Measurements from ENCODE around the gene MGLL.

The MGLL gene

GRCh38 chr3:127858937-127859336 lies 36.6 kb upstream of the MGLL start:
- no peak overlapping the region for H3K4me3 ChIP-seq (ENCODE audit: low read depth, low read length)
- no peak for TF ChIP-seq CTCF (IDR thresholded peaks at IDR 0.05; ENCODE audit: control insufficient read depth, extremely low read depth, insufficient read depth)
- DNase-seq (ENCODE audit: low read depth), result no peak

- TF ChIP-seq CTCF (IDR thresholded peaks at IDR 0.05; ENCODE audit: control insufficient read depth, extremely low read depth, insufficient read depth), result no peak
- no peak overlapping the region for H3K4me3 ChIP-seq (ENCODE audit: low read depth, low read length)
- DNase-seq (ENCODE audit: low read depth), result no peak
Measured at GRCh38 chr3:127858521-127858920, 36.2 kb upstream of the MGLL start.

GRCh38 chr3:127857333-127857732 lies 35.0 kb upstream of the MGLL start:
- no peak for DNase-seq (ENCODE audit: low read depth)
- no peak for TF ChIP-seq CTCF (IDR thresholded peaks at IDR 0.05; ENCODE audit: control insufficient read depth, extremely low read depth, insufficient read depth)
- H3K4me3 ChIP-seq (ENCODE audit: low read depth, low read length), result no peak overlapping the region

- DNase-seq (ENCODE audit: low read depth), result no peak
- no peak overlapping the region for H3K4me3 ChIP-seq (ENCODE audit: low read depth, low read length)
- TF ChIP-seq CTCF (IDR thresholded peaks at IDR 0.05; ENCODE audit: control insufficient read depth, extremely low read depth, insufficient read depth), result no peak
Measured at GRCh38 chr3:127856801-127857200, 34.5 kb upstream of the MGLL start.

- no peak for DNase-seq (ENCODE audit: low read depth)
- no peak overlapping the region for H3K4me3 ChIP-seq (ENCODE audit: low read depth, low read length)
- TF ChIP-seq CTCF (IDR thresholded peaks at IDR 0.05; ENCODE audit: control insufficient read depth, extremely low read depth, insufficient read depth), result no peak
Measured at GRCh38 chr3:127855246-127855645, 32.9 kb upstream of the MGLL start.

- no peak for DNase-seq (ENCODE audit: low read depth)
- TF ChIP-seq CTCF (IDR thresholded peaks at IDR 0.05; ENCODE audit: control insufficient read depth, extremely low read depth, insufficient read depth), result peak; percentile 42
- H3K4me3 ChIP-seq (ENCODE audit: low read depth, low read length), result no peak overlapping the region
Measured at GRCh38 chr3:127853681-127854080, 31.4 kb upstream of the MGLL start.

GRCh38 chr3:127851899-127852298 lies 29.6 kb upstream of the MGLL start:
- TF ChIP-seq CTCF (IDR thresholded peaks at IDR 0.05; ENCODE audit: control insufficient read depth, extremely low read depth, insufficient read depth), result no peak
- no peak overlapping the region for H3K4me3 ChIP-seq (ENCODE audit: low read depth, low read length)
- no peak for DNase-seq (ENCODE audit: low read depth)

Measured in LNCaP clone FGC (cell line).